ENCODE measurements around the gene IGSF21. TPM values are rescaled to one million over a fixed set of nuclear protein-coding genes. Genes with fewer than 3 reads are reported as not detected.

IGSF21 gene
- total and polyA plus RNA-seq, 2 donors (not counting 1 experiment from before 2014, with no cell fraction given), result not detected

- CTCF ChIA-PET, result no interaction called here
- H4K20me1 ChIP-seq (ENCODE audit: control insufficient read depth, insufficient read depth, low read length, poor library complexity, severe bottlenecking), result no peaks in the 10 kb centered on the region
- TF ChIP-seq CTCF (IDR thresholded peaks at IDR 0.05) (no peak), EZH2 (IDR thresholded peaks at IDR 0.05; ENCODE audit: borderline replicate concordance, insufficient read depth, low read depth, low read length, poor library complexity, severe bottlenecking) (no peak)
- H3K4me1 ChIP-seq (ENCODE audit: control insufficient read depth in 2 of 2, insufficient read depth in 2 of 2, low read length in 2 of 2), result peaks cover 3% of the 10 kb centered on the region in 2 donors
- H2AFZ ChIP-seq (ENCODE audit: insufficient read depth, low read depth, low read length, poor library complexity, severe bottlenecking), result no peak overlapping the region
- H3K4me3 ChIP-seq (ENCODE audit: control extremely low read depth in 1 of 5, extremely low read depth in 1 of 5, insufficient read depth in 1 of 5, low read depth in 2 of 5, low read length in 4 of 5), result no peak overlapping the region
- H3K4me2 ChIP-seq (replicated peaks; ENCODE audit: low read depth, low read length, poor library complexity, severe bottlenecking), result no peak overlapping the region
- WGBS (ENCODE audit: insufficient coverage), result 11% methylated on average over 29 of the region's 32 CpGs
- H3K9me3 Mint-ChIP-seq (ENCODE audit: insufficient read depth), result no peaks in the 10 kb centered on the region
- no peak for DNase-seq
- no peak for ATAC-seq (ENCODE audit: low read depth)
- H3K27ac ChIP-seq (ENCODE audit: low read length in 2 of 2), result no peak overlapping the region
- H3K4me1 Mint-ChIP-seq, result peaks cover 14% of the 10 kb centered on the region
- no peak overlapping the region for H3K9ac ChIP-seq (ENCODE audit: low read length)
- POLR2A ChIA-PET, result no interaction called here
- H3K27me3 Mint-ChIP-seq, result peaks cover 64% of the 10 kb centered on the region
- no peaks in the 10 kb centered on the region for H3K36me3 ChIP-seq (replicated peaks in 1 of 2; ENCODE audit: control extremely low read depth in 1 of 2, control insufficient read depth in 1 of 2, extremely low read depth in 1 of 2, insufficient read depth in 2 of 2, low read length in 1 of 2)
- H3K27ac Mint-ChIP-seq, result no peak overlapping the region
- peaks cover 0 to 4% (median 0%) of the 10 kb centered on the region in 3 donors for H3K9me3 ChIP-seq (ENCODE audit: control extremely low read depth in 1 of 3, control insufficient read depth in 2 of 3, insufficient read depth in 1 of 3, low read length in 2 of 3)
- intact Hi-C loops (cut with micrococcal nuclease), result no loop called here
- no peaks in the 10 kb centered on the region for H3K79me2 ChIP-seq (ENCODE audit: control insufficient read depth, insufficient read depth, low read length)
- peaks cover 0 to 69% (median 21%) of the 10 kb centered on the region in 4 experiments for H3K27me3 ChIP-seq (replicated peaks in 1 of 4; ENCODE audit: control extremely low read depth in 1 of 4, control insufficient read depth in 3 of 4, insufficient read depth in 4 of 4, low read length in 3 of 4)
- H3K4me3 Mint-ChIP-seq, result no peak overlapping the region
Observed at GRCh38 chr1:18109058-18109755, 1.6 kb downstream of the IGSF21 start.

- Histone ChIP-seq H3K27me3 (replicated peaks in 1 of 4; ENCODE audit: control extremely low read depth in 1 of 4, control insufficient read depth in 3 of 4, insufficient read depth in 4 of 4, low read length in 3 of 4) (peaks cover 0 to 66% (median 23%) of the 10 kb centered on the region in 4 experiments), H3K4me2 (replicated peaks; ENCODE audit: low read depth, low read length, poor library complexity, severe bottlenecking) (peak overlapping the region; percentile 27), H3K9me3 (ENCODE audit: control extremely low read depth in 1 of 3, control insufficient read depth in 2 of 3, insufficient read depth in 1 of 3, low read length in 2 of 3) (peaks cover 0 to 4% (median 0%) of the 10 kb centered on the region in 3 donors), H3K4me1 (ENCODE audit: control insufficient read depth in 2 of 2, insufficient read depth in 2 of 2, low read length in 2 of 2) (peaks cover 3% of the 10 kb centered on the region in 2 donors), H3K36me3 (replicated peaks in 1 of 2; ENCODE audit: control extremely low read depth in 1 of 2, control insufficient read depth in 1 of 2, extremely low read depth in 1 of 2, insufficient read depth in 2 of 2, low read length in 1 of 2) (no peaks in the 10 kb centered on the region), H3K4me3 (ENCODE audit: control extremely low read depth in 1 of 5, extremely low read depth in 1 of 5, insufficient read depth in 1 of 5, low read depth in 2 of 5, low read length in 4 of 5) (no peak overlapping the region), H3K27ac (ENCODE audit: low read length in 2 of 2) (no peak overlapping the region), H3K79me2 (ENCODE audit: control insufficient read depth, insufficient read depth, low read length) (no peaks in the 10 kb centered on the region), H2AFZ (ENCODE audit: insufficient read depth, low read depth, low read length, poor library complexity, severe bottlenecking) (no peak overlapping the region), H4K20me1 (ENCODE audit: control insufficient read depth, insufficient read depth, low read length, poor library complexity, severe bottlenecking) (no peaks in the 10 kb centered on the region), H3K9ac (ENCODE audit: low read length) (no peak overlapping the region)
- ChIA-PET CTCF (no interaction called here), POLR2A (no interaction called here)
- intact Hi-C loops (cut with micrococcal nuclease), result no loop called here
- H3K27me3 Mint-ChIP-seq, result peaks cover 67% of the 10 kb centered on the region
- ATAC-seq (ENCODE audit: low read depth) (no peak), DNase-seq (no peak)
- H3K4me1 Mint-ChIP-seq, result peaks cover 14% of the 10 kb centered on the region
- 5% methylated on average over 60 of the region's 60 CpGs for WGBS (ENCODE audit: insufficient coverage)
- TF ChIP-seq EZH2 (IDR thresholded peaks at IDR 0.05; ENCODE audit: borderline replicate concordance, insufficient read depth, low read depth, low read length, poor library complexity, severe bottlenecking), result no peak
- no peak for TF ChIP-seq CTCF (IDR thresholded peaks at IDR 0.05)
- H3K9me3 Mint-ChIP-seq (ENCODE audit: insufficient read depth), result no peaks in the 10 kb centered on the region
- H3K4me3 Mint-ChIP-seq, result peak overlapping the region; percentile 16
- no peak overlapping the region for H3K27ac Mint-ChIP-seq
Observed at GRCh38 chr1:18109756-18110597, 2.4 kb downstream of the IGSF21 start.
